HG03060 (cell line): Measurements from ENCODE around the gene DAZL.

Source experiments
- ATAC-seq: cut with Tn5 transposase; IDR thresholded peaks from one replicate; pipeline ENCODE4 v1.9.1; 2021; ENCODE audit warnings: low read depth, moderate number of reproducible peaks; ENCODE audit not compliant: unreplicated experiment

Gene DAZL

GRCh38 chr3:16546186-16547010 is 58.8 kb downstream of the DAZL start:
- ATAC-seq: no peak

DNA sequence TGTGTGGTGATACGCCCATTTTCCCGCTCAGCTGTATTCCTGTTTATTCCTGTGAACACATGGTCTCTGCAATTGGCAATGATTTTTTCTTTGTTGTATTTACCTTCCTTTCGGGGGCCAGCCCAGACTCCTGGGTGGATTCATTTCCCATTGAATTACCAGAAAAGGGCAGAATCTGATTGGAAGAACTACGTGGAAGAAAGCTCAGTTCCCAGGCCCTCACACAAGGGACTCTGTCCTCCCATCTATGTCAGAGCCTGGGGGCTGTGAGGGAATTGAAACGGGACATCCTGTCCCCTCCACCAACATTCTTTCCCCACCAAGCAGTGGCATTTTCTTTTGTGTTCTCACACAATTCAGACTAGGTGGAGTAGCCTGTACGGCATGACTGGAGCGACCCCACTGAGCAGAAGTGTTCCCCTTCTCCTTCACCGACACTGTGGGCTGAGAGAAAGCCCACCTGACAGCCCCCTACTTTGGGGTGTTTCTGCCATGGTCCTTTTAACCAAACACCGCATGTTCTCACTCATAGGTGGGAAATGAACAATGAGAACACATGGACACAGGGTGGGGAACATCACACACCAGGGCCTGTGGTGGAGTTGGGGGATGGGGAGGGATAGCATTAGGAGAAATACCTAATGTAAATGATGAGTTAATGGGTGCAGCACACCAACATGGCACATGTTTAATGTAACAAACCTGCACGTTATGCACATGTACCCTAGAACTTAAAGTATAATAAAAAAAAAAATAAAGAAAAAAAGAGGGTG is 59.6 kb downstream of the DAZL start:
- ATAC-seq: no peak

DNA sequence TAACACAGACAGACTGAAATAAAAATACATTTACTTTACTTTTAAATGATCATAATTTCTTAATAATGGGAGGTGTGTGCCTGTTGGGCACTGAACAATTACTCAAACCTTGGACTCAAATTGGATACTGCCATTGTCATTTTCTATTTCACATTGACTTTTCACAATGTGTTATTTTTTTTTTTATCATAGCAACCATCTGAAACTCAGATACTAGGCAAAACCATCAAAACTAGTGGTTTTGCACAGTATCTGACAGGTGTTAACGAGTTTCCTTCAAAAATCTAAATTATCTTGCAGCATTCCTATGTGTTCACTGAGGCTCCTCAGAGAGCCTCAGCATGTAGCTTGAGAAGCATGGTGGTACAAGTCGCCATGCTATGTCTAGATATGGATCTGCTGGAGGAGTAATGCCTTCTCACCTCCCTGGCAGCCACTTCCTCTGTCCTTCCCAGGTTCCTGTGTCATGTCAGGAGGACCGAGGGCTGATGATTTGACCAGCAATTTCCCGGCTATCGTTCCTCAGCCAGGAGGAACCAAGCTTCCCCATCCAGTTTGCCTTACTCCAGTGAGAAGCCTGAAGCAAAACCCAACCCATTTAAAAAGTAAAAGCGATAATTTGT is 61.9 kb downstream of the DAZL start:
- ATAC-seq: no peak

DNA sequence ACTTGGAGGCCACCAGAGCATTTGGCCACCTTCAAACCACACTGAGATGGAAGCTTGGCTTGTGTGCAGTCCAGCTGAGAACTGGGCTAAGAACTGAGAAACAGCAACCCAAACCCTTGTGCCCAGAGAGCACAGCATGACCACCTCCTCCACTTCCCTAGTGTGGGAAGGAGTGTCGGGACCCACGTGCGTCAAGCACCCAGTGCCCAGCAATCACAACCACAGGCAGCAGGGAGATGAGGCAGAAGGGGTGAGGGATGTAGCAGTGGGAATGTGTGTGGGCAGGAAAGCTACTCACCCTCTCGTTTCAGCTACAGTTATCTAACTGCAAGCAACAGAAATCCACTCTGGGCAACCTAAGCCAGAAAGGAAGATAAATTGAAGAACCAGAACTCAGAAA is 66.7 kb downstream of the DAZL start:
- no peak for ATAC-seq

- no peak for ATAC-seq
Observed at GRCh38 chr3:16536996-16537395, 68.2 kb downstream of the DAZL start.
